Heart right ventricle (tissue), 16 donors: ENCODE measurements around the gene POLR2E. TPM values are rescaled to one million over a fixed set of nuclear protein-coding genes. Genes with fewer than 3 reads are reported as not detected.

Experiments used
- ATAC-seq, 8 donors: fragments of 200-7000 bp; cut with Tn5 transposase; one replicate each; pipeline ENCODE4 v1.9.1; 2020; ENCODE audit warnings: mild to moderate bottlenecking in 8 of 8, moderate library complexity in 8 of 8, moderate number of reproducible peaks in 1 of 8
- DNase-seq, 2 donors: peaks; one replicate each; pipeline ENCODE4 v3.0.0-alpha.2; 2020
- H3K27ac ChIP-seq, 10 donors: fragments of 200-600 bp; sonication (generic) in 2 of 10; one replicate each; pipeline versions ENCODE4 v1.5.0 to v1.8.0; 2020 to 2022; ENCODE audit warnings: mild to moderate bottlenecking in 3 of 10
- H3K27me3 ChIP-seq, 7 donors: fragments of 200-600 bp; one replicate each; pipeline ENCODE4 v1.8.0; 2021 to 2022; ENCODE audit warnings: mild to moderate bottlenecking in 2 of 7
- H3K36me3 ChIP-seq, 9 donors: fragments of 200-600 bp; sonication (generic) in 1 of 9; one replicate each; pipeline versions ENCODE4 v1.5.0 to v1.8.0; 2020 to 2022; ENCODE audit warnings: mild to moderate bottlenecking in 2 of 9
- H3K4me1 ChIP-seq, 9 donors: fragments of 200-600 bp; sonication (generic) in 1 of 9; one replicate each; pipeline versions ENCODE4 v1.5.0 to v1.8.0; 2020 to 2022; ENCODE audit warnings: mild to moderate bottlenecking in 4 of 9
- H3K4me3 ChIP-seq, 10 donors: fragments of 200-600 bp; sonication (generic) in 2 of 10; one replicate each; pipeline versions ENCODE4 v1.5.0 to v1.8.0; 2020 to 2022; ENCODE audit warnings: mild to moderate bottlenecking in 7 of 10, moderate library complexity in 2 of 10
- H3K9me3 ChIP-seq, 11 donors: fragments of 200-600 bp in 10 of 11; sonication (generic) in 2 of 11; one replicate each; pipeline versions ENCODE4 v1.5.0 to v1.8.0; 2013 to 2022; ENCODE audit warnings: mild to moderate bottlenecking in 2 of 11, control low read depth in 1 of 11, moderate library complexity in 1 of 11
- CTCF ChIP-seq, 9 donors: fragments of 200-600 bp; sonication (generic) in 2 of 9; IDR thresholded peaks; one replicate each; pipeline versions ENCODE4 v1.5.0 to v1.8.0; 2021 to 2022; ENCODE audit warnings: antibody characterized with exemption in 9 of 9, mild to moderate bottlenecking in 5 of 9, moderate library complexity in 1 of 9
- WGBS, 2 donors: extraction: QIAGEN DNeasy Blood & Tissue Kit; methylation state at CpG; one replicate each; pipeline ENCODE4 v1.1.7; 2013; ENCODE audit warnings: inconsistent platforms in 1 of 2; 5-methylcytosine and 5-hydroxymethylcytosine counted together
- intact Hi-C, 10 donors: fragments of 100-400 bp; cut with DNase I; formaldehyde crosslinking; loops; one replicate each; pipeline versions ENCODE4 v1.11.1 to v1.14.2; 2022
- polyA plus RNA-seq, 2 donors: library from polyadenylated mRNA; stranded (reverse); fragments of 200-250 nt; gene quantifications; one replicate each; pipeline ENCODE4 v1.2.3, GENCODE V29; 2013
- total RNA-seq, 10 donors: library from RNA; stranded (reverse); fragmentation: NEBNext Ultra II Directional in 3 of 10; extraction: Animal tissue kit (Norgen Biotek cat#: 25700) in 3 of 10; gene quantifications; one replicate each; pipeline versions ENCODE4 v1.2.1 to v1.2.4, GENCODE V29; 2021 to 2023
- donor health status: Arrhythmogenic right ventricular cardiomyopathy.
- donor health status: ischemic (EF 13 %, LVEDD 7.1; RV severe dilation, severe dysfunction).
- donor health status: healthy with polysubstance abuse.
- donor health status: DM: no; HTN: yes; CAD: no.
- donor health status: DM: no; HTN: no; CAD: no.
- donor health status: ischemic (EF 25% LVEDD 6.9; RV normal size, moderate dysfunction).
- donor health status: ischemic (EF 25% LVEDD 5.7; RV mildly dilated, moderate dysfunction).
- donor health status: healthy.
- donor health status: DM: yes; HTN: yes; CAD: no.
- donor health status: Ischemic cardiomyopathy.
- donor health status: ischemic (EF 35%, LVEDD 5.7; RV mildly dilated, moderate dysfunction).
- donor health status: nonischemic (EF 11% LVEDD 7.7; RV severe dilation, severe dysfunction).
- donor health status: DM: yes; HTN: yes; CAD: no.
- donor health status: PGD.
- donor health status: ischemic (EF 29% LVEDD 5.4; RV normal size, mild dysfunction).
- donor health status: nonischemic (EF 23%, LVEDD 6.1; RV moderate dilation, normal function).

Gene POLR2E
- total and polyA plus RNA-seq, 12 donors, result 111 to 215 (median 134) TPM

GRCh38 chr19:1103132-1103707, 8.0 kb upstream of the POLR2E start:
- H3K4me3 ChIP-seq, result peak overlapping the region in 8 of 10 donors; percentile 6 to 96 (median 82)
- TF ChIP-seq CTCF (IDR thresholded peaks at IDR 0.05), result no peak
- peaks cover 0 to 31% (median 16%) of the 10 kb centered on the region in 9 donors for H3K36me3 ChIP-seq
- peak overlapping the region; percentile 25 to 100 (median 98) for H3K27ac ChIP-seq
- DNase-seq, result no peak
- peaks cover 0 to 11% (median 0%) of the 10 kb centered on the region in 11 donors for H3K9me3 ChIP-seq
- intact Hi-C loops, result loop anchor here in 5 of 10 donors (2.0 to 5.0 kb wide), 4 partner anchors 76 to 139 kb away; partner anchors contain the start of genes RNU6-2 (in 4 of the 5), TMEM259 (in 4 of the 5), ATP5F1D (in 1 of the 5) and CNN2 (in 1 of the 5)
- ATAC-seq, result peak in 1 of 8 donors; percentile 0
- 33 to 41% methylated on average over 20 of the region's 20 CpGs for WGBS, 2 donors
- H3K27me3 ChIP-seq, result no peaks in the 10 kb centered on the region
- H3K4me1 ChIP-seq, result peaks cover 30 to 84% (median 70%) of the 10 kb centered on the region in 9 donors

- 67 to 72% methylated on average over 17 of the region's 17 CpGs for WGBS, 2 donors
- Histone ChIP-seq H3K4me3 (peak overlapping the region in 3 of 10 donors; percentile 16 to 33 (median 28)), H3K4me1 (peaks cover 30 to 87% (median 70%) of the 10 kb centered on the region in 9 donors), H3K9me3 (peaks cover 0 to 11% (median 0%) of the 10 kb centered on the region in 11 donors), H3K36me3 (peaks cover 0 to 24% (median 11%) of the 10 kb centered on the region in 9 donors), H3K27ac (peak overlapping the region; percentile 69 to 100 (median 98)), H3K27me3 (no peaks in the 10 kb centered on the region)
- peak in 2 of 8 donors; percentile 0 to 7 for ATAC-seq
- no peak for TF ChIP-seq CTCF (IDR thresholded peaks at IDR 0.05)
- intact Hi-C loops, result loop anchor here in 5 of 10 donors (2.0 to 5.0 kb wide), 4 partner anchors 75 to 140 kb away; partner anchors contain the start of genes RNU6-2 (in 4 of the 5), TMEM259 (in 4 of the 5), ATP5F1D (in 1 of the 5) and CNN2 (in 1 of the 5)
- DNase-seq, result no peak
These were observed 7.4 kb upstream of the POLR2E start for GRCh38 chr19:1102407-1103131.

GRCh38 chr19:1101337-1101698, 6.1 kb upstream of the POLR2E start:
- peak overlapping the region; percentile 69 to 100 (median 98) for H3K27ac ChIP-seq
- no peak for TF ChIP-seq CTCF (IDR thresholded peaks at IDR 0.05)
- peak overlapping the region in 7 of 10 donors; percentile 5 to 33 (median 20) for H3K4me3 ChIP-seq
- intact Hi-C loops, result loop anchor here in 4 of 10 donors (5.0 kb wide), 3 partner anchors 74 to 141 kb away; partner anchors contain the start of genes RNU6-2 (in 3 of the 4), TMEM259 (in 3 of the 4), ATP5F1D (in 1 of the 4) and CNN2 (in 1 of the 4)
- 13 to 17% methylated on average over 9 of the region's 9 CpGs for WGBS, 2 donors
- H3K9me3 ChIP-seq, result peaks cover 0 to 11% (median 0%) of the 10 kb centered on the region in 11 donors
- peak in 5 of 8 donors; percentile 8 to 31 (median 20) for ATAC-seq
- peaks cover 0 to 12% (median 2%) of the 10 kb centered on the region in 9 donors for H3K36me3 ChIP-seq
- peak in 1 of 2 donors; percentile 60 for DNase-seq
- H3K27me3 ChIP-seq, result no peaks in the 10 kb centered on the region
- peaks cover 28 to 79% (median 64%) of the 10 kb centered on the region in 9 donors for H3K4me1 ChIP-seq
